Heart left ventricle (tissue), 16 donors: ENCODE data around the gene AHRR. TPM values are rescaled to one million over a fixed set of nuclear protein-coding genes. Genes with fewer than 3 reads are reported as not detected.

ENCODE experiments used
- ATAC-seq, 4 donors: fragments of 200-7000 bp; cut with Tn5 transposase; one replicate each; pipeline ENCODE4 v1.9.1; 2020 to 2022; ENCODE audit warnings: moderate library complexity in 4 of 4, mild to moderate bottlenecking in 3 of 4, moderate number of reproducible peaks in 1 of 4
- DNase-seq, 5 donors: peaks; one replicate each; pipeline ENCODE4 v3.0.0-alpha.2; 2020
- H3K27ac ChIP-seq, 12 donors: fragments of 200-600 bp; sonication (generic) in 4 of 12; one replicate each; pipeline versions ENCODE4 v1.5.0 to v1.8.0; 2016 to 2022; ENCODE audit warnings: mild to moderate bottlenecking in 2 of 12
- H3K27me3 ChIP-seq, 9 donors: fragments of 200-600 bp; sonication (generic) in 2 of 9; one replicate each; pipeline versions ENCODE4 v1.5.1 to v1.8.0; 2016 to 2022; ENCODE audit warnings: mild to moderate bottlenecking in 3 of 9
- H3K36me3 ChIP-seq, 9 donors: fragments of 200-600 bp; sonication (generic) in 2 of 9; one replicate each; pipeline versions ENCODE4 v1.5.0 to v1.8.0; 2018 to 2022; ENCODE audit warnings: mild to moderate bottlenecking in 2 of 9
- H3K4me1 ChIP-seq, 12 donors: fragments of 200-600 bp; sonication (generic) in 4 of 12; one replicate each; pipeline versions ENCODE4 v1.5.0 to v1.8.0; 2016 to 2022; ENCODE audit warnings: mild to moderate bottlenecking in 3 of 12
- H3K4me3 ChIP-seq, 12 donors: fragments of 200-600 bp; sonication (generic) in 4 of 12; one replicate each; pipeline versions ENCODE4 v1.5.0 to v1.8.0; 2017 to 2022; ENCODE audit warnings: mild to moderate bottlenecking in 9 of 12, moderate library complexity in 4 of 12
- H3K9me3 ChIP-seq, 12 donors: fragments of 200-600 bp; sonication (generic) in 4 of 12; one replicate each; pipeline versions ENCODE4 v1.5.0 to v1.8.0; 2016 to 2022; ENCODE audit warnings: mild to moderate bottlenecking in 1 of 12
- POLR2A ChIP-seq, 2 donors: fragments of 450-650 bp; IDR thresholded peaks; one replicate each; pipeline ENCODE4 v1.6.1; 2017; ENCODE audit warnings: antibody characterized with exemption in 2 of 2, mild to moderate bottlenecking in 2 of 2, moderate library complexity in 2 of 2
- WGBS, 4 donors: extraction: QIAGEN DNeasy Blood & Tissue Kit in 2 of 4; methylation state at CpG; one replicate each; pipeline versions ENCODE4 v1.1.5 to v1.1.7; 2013 to 2018; 5-methylcytosine and 5-hydroxymethylcytosine counted together
- intact Hi-C, 10 donors: fragments of 100-400 bp; cut with DNase I; formaldehyde crosslinking; loops; one replicate each; pipeline versions ENCODE4 v1.11.1 to v1.14.2; 2022
- polyA plus RNA-seq, 2 donors: library from polyadenylated mRNA; stranded (reverse); fragments of 200-250 nt; gene quantifications; one replicate each; pipeline ENCODE4 v1.2.3, GENCODE V29; 2013
- total RNA-seq, 9 donors: library from RNA; depleted of rRNA in 2 of 9; stranded (reverse); fragments of >200 nt in 2 of 9; fragmentation: NEBNext Ultra II Directional in 3 of 9; extraction: Animal tissue kit (Norgen Biotek cat#: 25700) in 3 of 9; gene quantifications; one replicate each; pipeline versions ENCODE4 v1.1.0 to v1.2.4, GENCODE V29; 2016 to 2023
- TF ChIP-seq, protein P1 (sequence below), 12 donors: fragments of 200-600 bp; sonication (generic) in 4 of 12; IDR thresholded peaks; one replicate each; pipeline versions ENCODE4 v1.5.0 to v1.8.0; 2018 to 2022; ENCODE audit warnings: antibody characterized with exemption in 12 of 12, mild to moderate bottlenecking in 5 of 12
- donor health status: ischemic (EF 13 %, LVEDD 7.1; RV severe dilation, severe dysfunction).
- donor health status: healthy with polysubstance abuse.
- donor health status: DM: no; HTN: yes; CAD: no.
- donor health status: DM: no; HTN: no; CAD: no.
- donor health status: ischemic (EF 25% LVEDD 6.9; RV normal size, moderate dysfunction).
- donor health status: ischemic (EF 25% LVEDD 5.7; RV mildly dilated, moderate dysfunction).
- donor health status: healthy.
- donor health status: DM: yes; HTN: yes; CAD: no.
- donor health status: ischemic (EF 35%, LVEDD 5.7; RV mildly dilated, moderate dysfunction).
- donor health status: nonischemic (EF 11% LVEDD 7.7; RV severe dilation, severe dysfunction).
- donor health status: DM: yes; HTN: yes; CAD: no.
- donor health status: PGD.
- donor health status: ischemic (EF 29% LVEDD 5.4; RV normal size, mild dysfunction).
- donor health status: nonischemic (EF 23%, LVEDD 6.1; RV moderate dilation, normal function).

The AHRR gene
- total and polyA plus RNA-seq, 11 donors, result 0.11 to 0.69 (median 0.26) TPM; not detected in 2

DNA sequence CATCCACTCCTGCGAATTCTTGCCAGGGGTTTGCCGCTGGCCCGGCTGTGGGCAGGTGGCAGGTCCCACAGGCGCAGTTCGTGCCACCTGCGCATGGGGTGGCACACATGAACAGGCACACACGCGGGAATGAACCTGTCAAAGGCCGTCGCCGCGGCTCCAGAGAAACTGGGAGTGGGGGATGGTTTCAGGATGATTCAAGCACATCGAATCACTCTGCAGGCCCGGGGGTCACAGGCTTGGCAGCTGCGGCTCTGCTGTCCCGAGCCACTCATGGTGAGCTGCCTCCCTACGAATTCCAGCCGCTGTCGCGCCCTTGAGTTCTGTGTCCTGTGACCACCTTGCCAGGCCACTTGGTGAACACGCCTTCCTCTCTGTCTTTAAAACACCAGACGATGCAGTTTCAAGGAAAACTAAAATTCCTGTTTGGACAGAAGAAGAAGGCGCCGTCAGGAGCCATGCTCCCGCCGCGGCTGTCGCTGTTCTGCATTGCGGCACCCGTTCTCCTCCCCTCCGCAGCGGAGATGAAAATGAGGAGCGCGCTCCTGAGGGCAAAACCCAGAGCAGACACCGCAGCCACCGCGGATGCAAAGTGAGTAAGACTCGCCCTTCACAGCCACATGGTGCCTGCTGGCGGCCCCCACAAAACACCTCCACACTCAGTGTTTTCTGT lies 106.0 kb downstream of the AHRR start:
- no peak overlapping the region for H3K4me3 ChIP-seq
- no peaks in the 10 kb centered on the region for H3K9me3 ChIP-seq
- H3K27me3 ChIP-seq, result peaks cover 0 to 5% (median 0%) of the 10 kb centered on the region in 9 donors
- no peaks in the 10 kb centered on the region for H3K36me3 ChIP-seq
- peak in 1 of 5 donors; percentile 51 for DNase-seq
- TF ChIP-seq POLR2A (IDR thresholded peaks at IDR 0.05), result no peak
- TF ChIP-seq, protein P1, sequence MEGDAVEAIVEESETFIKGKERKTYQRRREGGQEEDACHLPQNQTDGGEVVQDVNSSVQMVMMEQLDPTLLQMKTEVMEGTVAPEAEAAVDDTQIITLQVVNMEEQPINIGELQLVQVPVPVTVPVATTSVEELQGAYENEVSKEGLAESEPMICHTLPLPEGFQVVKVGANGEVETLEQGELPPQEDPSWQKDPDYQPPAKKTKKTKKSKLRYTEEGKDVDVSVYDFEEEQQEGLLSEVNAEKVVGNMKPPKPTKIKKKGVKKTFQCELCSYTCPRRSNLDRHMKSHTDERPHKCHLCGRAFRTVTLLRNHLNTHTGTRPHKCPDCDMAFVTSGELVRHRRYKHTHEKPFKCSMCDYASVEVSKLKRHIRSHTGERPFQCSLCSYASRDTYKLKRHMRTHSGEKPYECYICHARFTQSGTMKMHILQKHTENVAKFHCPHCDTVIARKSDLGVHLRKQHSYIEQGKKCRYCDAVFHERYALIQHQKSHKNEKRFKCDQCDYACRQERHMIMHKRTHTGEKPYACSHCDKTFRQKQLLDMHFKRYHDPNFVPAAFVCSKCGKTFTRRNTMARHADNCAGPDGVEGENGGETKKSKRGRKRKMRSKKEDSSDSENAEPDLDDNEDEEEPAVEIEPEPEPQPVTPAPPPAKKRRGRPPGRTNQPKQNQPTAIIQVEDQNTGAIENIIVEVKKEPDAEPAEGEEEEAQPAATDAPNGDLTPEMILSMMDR (IDR thresholded peaks at IDR 0.05), result no peak
- H3K4me1 ChIP-seq, result peaks cover 0 to 5% (median 0%) of the 10 kb centered on the region in 12 donors
- intact Hi-C loops, result no loop called here
- ATAC-seq, result no peak
- 84 to 90% (median 88%) methylated on average over 35 to 39 of the region's 39 CpGs for WGBS, 4 donors
- H3K27ac ChIP-seq, result no peak overlapping the region

- 90 to 93% (median 91%) methylated on average over 11 of the region's 11 CpGs for WGBS, 4 donors
- H3K4me3 ChIP-seq, result no peak overlapping the region
- no peaks in the 10 kb centered on the region for H3K9me3 ChIP-seq
- peaks cover 0 to 5% (median 0%) of the 10 kb centered on the region in 12 donors for H3K4me1 ChIP-seq
- TF ChIP-seq, protein P1 (IDR thresholded peaks at IDR 0.05), result no peak
- no peak for TF ChIP-seq POLR2A (IDR thresholded peaks at IDR 0.05)
- DNase-seq (peak in 1 of 5 donors; percentile 33), ATAC-seq (no peak)
- H3K27me3 ChIP-seq, result peaks cover 0 to 7% (median 0%) of the 10 kb centered on the region in 9 donors
- intact Hi-C loops, result no loop called here
- no peak overlapping the region for H3K27ac ChIP-seq
- no peaks in the 10 kb centered on the region for H3K36me3 ChIP-seq
These were observed 106.7 kb downstream of the AHRR start for GRCh38 chr5:428219-428618.

DNA sequence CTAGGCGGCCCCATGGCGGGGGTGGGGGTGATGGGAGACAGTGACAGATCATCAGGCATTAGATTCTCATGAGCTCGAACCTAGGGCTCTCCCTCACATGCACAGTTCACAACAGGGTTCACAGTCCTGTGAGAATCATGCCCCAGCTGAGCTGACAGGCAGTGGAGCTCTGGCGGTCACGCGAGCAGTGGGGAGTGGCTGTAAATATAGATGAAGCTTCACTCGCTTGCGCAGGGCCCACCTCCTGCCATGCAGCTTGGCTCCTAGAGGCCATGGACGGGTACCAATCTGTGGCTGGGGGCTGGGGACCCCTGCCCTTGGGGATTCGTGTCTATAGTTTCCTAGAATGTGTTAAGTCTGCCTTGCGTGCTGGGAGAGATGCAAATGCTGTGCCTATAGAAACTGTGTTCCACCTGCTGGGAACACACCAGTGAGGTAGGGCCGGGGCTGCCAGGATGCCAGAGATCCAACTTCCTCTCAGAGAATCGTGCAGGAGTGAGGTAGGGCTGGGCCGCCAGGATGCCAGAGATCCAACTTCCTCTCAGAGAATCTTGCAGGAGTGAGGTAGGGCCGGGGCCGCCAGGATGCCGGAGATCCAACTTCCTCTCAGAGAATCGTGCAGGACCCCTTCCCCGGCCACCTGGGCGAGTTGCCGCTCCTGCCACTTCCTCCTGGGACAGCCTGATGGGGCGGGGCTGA lies 107.4 kb downstream of the AHRR start:
- no peaks in the 10 kb centered on the region for H3K36me3 ChIP-seq

More for the DNA sequence above, 107.4 kb downstream of the AHRR start:
- Histone ChIP-seq H3K4me3 (no peak overlapping the region), H3K9me3 (no peaks in the 10 kb centered on the region), H3K27ac (no peak overlapping the region), H3K4me1 (peaks cover 0 to 5% (median 0%) of the 10 kb centered on the region in 12 donors), H3K27me3 (peaks cover 0 to 10% (median 0%) of the 10 kb centered on the region in 9 donors)
- no peak for TF ChIP-seq POLR2A (IDR thresholded peaks at IDR 0.05)
- TF ChIP-seq, protein P1 (IDR thresholded peaks at IDR 0.05), result no peak
- ATAC-seq, result no peak
- intact Hi-C loops, result no loop called here
- DNase-seq, result peak in 1 of 5 donors; percentile 45
- WGBS, 4 donors, result 81 to 84% (median 82%) methylated on average over 6 to 22 of the region's 22 CpGs
